Tongue (tissue), 2 donors: ENCODE measurements around the gene CDK16. TPM values are rescaled to one million over a fixed set of nuclear protein-coding genes. Genes with fewer than 3 reads are reported as not detected.
A peak's percentile ranks its signal among the peaks of the same experiment; 100 is the strongest.

Experiments
- DNase-seq: peaks from one replicate; pipeline ENCODE4 v3.0.0-alpha.2; 2015
- total RNA-seq: library from RNA; depleted of rRNA; stranded (reverse); fragments of >200 nt; gene quantifications from one replicate; pipeline ENCODE4 v1.2.3, GENCODE V29; 2014

The CDK16 gene
- 116 TPM for total RNA-seq

DNA sequence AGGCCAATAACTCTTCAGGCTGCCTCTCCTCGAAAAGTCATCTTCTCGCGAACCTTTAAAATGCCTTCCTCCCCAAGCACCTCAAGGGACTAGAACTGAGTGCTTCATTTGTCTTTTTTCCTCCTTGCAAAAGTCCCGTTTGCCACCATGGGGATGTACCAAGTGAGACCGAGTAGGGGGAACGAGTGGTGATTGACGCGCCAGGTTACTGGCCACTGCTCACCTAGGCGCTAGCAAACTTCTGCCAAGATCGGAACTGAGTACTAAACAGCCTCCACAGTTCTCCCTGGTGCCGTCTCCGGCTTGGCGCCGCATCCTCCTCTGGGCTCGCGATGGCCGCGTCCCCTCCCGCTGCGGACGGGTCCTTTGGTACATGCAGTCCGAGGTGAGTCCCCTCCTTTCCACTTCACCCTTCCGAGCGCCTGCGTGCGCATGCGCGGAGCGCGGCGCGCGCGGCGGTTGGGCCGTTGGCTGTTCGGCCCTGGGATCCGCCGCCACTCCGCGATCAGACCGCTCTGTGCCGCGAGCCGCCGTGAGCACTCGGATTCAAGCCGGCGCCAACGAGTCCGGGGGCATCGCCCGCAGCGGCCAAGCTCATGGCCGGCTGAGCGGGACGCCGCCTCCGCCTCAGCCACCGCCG is at the start of gene CDK16:
Gene CDK16, plus strand, starts transcription at position 402 of the 640 bp plus-strand sequence. CDS start 4,877 bp downstream, outside the sequence.
- peak; percentile 88 for DNase-seq

DNA sequence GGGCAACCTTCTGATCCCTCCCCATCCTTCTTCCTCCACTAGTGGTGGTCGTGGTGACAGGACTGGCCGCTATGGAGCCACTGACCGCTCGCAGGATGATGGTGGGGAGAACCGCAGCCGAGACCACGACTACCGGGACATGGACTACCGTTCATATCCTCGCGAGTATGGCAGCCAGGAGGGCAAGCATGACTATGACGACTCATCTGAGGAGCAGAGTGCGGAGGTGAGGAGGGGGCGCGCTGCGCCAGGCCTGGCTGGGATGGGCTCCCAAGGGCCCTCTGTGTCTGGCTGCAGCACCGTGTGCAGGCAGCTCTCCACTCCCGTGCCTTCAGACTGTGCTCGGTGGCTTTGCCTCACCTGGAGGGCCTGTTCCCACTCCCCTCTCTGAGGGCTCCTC is 49.2 kb upstream of the CDK16 start:
- DNase-seq, result no peak

DNA sequence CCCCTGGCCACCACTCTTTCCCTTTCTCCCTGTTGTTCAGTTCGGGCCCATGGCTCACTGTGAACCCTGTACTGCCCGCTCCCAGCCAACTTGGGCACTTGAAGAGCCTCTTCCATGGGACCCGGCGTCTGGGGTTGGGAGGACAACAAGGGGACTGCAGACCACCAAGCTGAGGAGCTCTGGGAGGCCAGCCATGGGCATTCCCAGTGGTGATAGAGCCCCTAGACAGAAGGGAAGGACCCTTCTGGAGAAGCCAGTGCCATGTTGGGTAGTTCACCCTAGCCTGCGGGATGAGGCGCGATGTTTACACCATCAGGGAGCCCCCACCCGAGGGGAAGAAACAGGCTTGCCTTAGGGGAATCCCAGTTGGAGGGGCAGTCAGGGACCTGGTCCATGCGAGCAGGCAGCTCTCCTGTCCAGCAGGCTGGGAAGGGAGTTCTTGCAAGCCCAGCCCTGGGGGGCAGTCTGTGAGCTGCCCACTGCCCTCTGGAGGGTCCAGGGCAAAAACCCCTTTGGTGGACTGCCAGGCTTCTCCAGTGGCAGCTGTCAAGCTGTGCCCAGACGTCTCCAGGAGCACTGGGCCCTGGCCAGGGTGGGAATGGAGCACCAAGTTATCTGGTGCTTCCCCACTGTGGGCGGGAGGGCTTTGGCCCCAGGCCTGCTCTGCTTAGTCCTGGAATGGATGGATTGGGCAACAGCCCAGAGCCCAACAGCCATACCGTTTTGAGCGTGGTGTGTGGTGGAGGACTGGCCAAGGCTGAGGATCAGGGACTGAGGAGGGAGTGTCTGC is 48.6 kb upstream of the CDK16 start:
- DNase-seq, result no peak

DNA sequence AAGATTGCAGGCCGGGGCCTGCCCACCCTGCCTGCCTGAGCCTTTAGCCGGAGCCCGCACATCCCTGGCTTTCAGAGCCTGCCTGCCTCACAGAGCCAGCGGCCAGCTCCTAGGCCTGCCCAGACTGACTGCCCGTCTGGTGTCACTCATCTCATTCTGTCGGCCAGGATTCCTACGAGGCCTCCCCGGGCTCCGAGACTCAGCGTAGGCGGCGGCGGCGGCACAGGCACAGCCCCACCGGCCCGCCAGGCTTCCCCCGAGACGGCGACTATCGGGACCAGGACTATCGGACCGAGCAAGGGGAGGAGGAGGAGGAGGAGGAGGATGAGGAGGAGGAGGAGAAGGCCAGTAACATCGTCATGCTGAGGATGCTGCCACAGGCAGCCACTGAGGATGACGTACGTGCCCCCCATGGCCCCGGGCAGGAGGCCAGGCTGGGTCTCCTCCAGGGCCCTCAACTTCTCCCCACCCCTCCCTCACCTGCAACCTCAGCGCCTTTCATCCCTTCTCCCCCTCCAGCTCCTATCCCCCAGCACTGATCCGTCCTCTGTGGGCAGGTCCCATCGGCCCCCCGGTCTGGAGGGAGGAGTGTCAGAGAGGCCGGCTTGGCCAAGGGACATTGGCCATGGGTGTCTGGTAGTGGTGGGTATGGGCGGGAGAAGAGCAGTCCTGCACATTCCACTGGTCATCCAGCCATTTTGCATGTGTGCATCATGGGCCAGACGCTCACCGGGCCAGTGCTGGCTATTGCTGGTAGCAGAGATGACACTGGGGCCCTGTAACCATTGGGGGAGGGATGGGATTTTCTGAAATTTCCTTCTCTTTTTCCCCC is 47.4 kb upstream of the CDK16 start:
- DNase-seq, result no peak

DNA sequence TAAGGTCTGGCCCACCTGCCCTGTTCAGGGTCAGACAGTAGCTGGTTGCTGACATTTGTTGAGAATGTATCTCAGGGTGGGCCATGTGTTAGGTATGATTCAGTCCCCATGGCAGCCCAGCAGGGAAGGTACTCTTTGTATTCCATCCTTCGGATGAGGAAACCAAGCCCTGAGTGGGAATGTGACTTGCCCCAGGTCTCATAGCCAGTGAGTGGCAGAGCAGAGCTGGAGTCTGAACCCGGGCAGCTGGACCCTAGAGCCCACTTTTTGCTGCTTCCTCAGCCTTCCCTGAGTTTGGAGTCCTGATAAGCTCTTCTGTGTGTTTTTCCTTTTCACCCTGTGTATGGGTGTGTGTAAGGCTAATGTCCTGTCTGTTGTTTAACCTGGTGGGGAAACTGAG is 46.5 kb upstream of the CDK16 start:
- no peak for DNase-seq

DNA sequence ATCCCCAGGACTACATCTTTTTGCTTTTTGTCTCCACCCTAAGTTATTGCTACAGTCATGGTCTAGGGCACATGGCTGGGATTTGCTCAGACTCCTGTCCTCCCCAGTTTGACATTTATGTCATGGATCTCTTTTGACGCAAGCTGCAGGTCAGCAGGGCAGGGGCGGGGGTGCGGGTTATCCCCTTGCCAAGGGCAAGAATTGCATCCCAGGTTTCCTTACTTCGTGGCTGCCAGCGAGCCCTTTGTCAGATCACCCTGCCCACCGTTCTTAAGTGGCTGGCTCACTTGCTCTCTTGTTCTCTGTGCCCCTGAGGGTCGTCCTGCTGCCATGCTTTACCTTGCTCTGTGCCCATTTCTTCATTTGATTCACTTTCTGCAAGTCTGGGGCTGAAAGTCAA is 45.9 kb upstream of the CDK16 start:
- no peak for DNase-seq

DNA sequence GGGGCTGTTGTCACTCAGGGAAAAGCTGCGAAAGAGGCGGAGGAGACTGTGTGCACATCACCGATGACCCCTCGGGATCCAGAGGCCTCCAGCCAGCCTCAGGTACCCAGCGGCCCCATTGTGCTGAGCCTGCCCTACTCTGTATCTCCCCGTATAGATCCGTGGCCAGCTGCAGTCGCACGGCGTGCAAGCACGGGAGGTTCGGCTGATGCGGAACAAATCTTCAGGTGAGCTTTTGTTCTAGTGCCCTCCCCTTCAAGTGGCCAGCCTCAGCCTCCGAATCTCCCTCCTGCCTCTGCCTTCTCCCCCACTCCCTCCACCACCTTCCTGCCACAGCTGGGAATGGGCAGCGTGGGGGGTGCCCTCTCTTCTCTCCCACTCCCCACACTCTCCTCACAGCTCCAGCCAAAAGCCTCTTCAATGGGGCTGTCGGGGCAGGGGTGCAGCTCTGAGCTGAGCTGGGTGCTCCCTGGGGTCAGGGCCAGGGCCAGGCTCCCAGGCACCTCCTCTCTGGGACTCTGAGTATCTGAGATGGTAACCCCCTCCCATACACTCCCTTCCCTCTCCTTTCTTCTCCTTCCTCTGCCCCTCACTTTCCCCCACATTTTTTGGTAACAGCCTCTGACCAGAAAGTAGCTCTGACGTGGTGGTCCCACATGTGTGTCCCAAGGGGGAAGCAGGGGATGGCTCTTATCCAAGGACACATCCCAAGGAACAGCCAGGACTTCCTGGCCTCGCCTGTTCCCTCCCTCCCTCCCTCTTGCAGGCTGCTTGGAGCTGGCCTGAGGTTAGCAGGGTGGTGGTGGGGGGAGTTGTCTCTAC is 45.3 kb upstream of the CDK16 start:
- DNase-seq, result no peak

DNA sequence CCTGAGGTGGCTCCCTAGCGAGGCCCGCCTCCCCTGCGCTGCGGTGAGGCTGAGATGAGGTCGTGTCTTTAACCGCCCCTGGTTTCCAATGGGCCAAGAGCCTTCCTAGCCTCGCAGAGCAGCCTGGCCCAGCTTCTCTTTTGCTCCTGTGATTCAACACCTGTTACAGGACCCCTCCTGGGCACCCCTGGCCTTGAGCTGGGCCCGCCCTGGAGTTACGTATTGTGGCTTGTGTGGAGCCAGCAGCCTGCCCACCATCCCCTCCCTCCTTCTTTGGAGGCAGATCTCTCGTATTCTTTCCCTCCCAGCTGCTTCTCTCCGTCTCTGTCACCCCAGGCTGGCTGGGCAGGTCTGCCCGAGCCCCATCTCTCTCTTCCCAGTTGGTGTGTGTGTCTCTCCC is 44.1 kb upstream of the CDK16 start:
- DNase-seq, result no peak

DNA sequence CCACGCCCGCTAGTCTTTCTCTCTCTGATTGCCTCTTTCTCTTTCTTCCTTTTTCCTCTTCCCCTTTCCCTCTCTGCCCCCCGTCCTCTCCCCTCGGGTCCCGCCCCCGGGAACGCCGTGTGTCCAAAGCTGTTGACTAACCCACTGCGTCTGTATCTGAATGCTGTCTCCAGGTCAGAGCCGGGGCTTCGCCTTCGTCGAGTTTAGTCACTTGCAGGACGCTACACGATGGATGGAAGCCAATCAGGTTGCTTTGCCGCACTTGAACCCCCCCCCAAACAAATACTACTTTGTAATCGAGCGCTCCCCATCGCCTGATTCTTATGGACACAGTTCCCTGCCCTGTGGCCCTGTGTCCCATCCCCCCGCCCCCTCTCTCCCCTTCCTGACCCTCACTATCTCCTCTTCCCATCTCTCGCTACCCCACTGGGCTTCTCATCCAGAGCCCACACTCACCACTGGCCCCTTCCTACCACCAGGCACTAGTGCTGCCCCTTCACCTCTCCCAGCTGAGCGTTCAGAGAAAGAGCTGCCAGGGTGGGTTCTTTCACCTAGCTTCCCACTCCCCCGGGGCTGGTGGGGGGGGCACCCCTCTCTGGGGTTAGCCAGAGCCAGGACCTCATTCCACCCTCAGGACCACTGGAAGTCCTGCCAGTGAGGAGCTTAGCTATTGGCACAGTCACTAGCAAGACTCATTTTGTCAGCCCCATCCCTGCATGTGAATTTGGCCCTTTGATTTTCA is 43.5 kb upstream of the CDK16 start:
- DNase-seq, result no peak

DNA sequence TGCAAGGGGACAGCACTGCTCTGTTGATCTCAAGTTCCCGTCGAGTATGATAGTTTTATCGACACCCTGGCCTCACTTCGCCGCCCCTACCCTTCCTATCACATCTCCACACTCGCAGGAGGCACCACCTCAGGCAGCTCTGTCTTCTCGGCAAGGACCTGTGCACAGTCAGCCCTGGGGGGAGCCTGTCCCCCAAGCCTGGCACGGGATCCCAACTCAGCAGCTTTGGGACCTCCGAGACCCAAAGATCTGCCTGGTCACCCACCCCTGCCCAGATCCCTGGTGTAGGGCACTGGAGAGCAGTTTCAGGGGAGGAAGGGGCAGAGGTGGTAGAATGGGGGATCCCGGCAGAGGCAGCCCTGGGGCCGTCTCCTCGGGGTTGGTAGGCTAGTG is 42.9 kb upstream of the CDK16 start:
- DNase-seq, result no peak

DNA sequence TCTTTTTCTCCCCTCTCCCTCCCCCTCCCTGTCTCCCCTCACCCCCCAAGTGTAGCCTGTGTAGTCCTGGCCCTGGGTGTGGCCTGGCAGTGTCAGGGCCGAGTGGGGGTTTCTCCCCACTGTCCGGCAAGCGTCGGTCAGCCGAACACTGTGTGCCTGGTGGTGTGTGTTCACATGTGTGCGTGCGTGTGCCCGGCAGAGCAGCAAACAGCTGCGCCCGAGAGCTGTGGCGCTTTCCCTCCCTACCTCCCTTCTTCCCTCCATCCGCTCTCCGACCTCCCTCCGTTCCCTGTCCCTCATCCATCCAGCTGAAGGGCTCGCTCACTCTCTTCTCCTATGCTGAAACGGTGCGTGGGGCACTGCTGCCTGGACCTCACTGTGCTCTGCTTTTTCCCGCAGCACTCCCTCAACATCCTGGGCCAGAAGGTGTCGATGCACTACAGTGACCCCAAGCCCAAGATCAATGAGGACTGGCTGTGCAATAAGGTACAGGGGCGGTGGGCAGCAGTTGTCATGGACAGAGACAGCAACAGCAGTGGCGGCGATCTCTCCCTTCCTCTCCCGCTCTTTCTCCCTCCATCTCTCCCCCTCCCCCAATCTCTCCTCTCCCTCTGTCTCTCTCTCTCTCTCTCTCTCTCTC is 42.3 kb upstream of the CDK16 start:
- DNase-seq, result no peak

DNA sequence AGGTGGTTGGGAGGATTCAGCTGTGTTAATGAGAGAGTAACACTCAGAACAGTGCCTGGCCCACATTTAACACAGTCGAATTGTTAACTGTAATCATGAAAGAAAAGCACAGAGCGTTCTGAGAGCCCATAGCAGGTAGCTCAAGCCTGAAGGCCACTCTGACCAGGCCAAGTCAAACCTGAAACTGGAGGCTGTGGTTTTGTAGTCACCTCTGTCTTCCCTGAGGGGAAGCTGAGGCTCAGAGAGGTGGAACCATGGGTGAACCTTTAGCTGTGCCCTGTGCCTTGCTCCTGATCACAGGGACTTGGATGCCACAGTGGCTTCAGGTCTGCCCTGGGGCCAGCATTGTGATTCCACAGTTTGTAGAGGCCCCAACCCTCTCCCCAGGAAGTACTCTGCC is 41.4 kb upstream of the CDK16 start:
- no peak for DNase-seq

DNA sequence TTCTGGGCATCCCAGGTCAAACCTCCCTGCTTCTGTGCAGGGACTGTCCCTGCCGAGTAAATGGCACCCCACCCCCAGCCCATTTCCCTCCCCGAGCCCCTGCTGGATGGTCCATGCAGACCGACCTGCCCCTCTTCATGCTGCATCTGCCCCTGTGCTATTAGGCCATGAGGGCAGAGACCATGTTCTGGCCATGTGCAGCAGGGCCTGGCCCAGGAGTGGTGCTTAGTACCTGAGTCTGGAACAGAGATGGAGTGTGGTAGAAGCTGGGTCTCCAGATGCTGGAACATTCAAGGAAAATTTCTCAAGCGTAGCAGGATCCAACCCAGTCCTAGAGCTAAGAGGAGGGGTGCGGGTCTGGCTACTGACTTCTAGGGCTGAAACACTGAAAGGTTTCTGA is 40.1 kb upstream of the CDK16 start:
- no peak for DNase-seq

DNA sequence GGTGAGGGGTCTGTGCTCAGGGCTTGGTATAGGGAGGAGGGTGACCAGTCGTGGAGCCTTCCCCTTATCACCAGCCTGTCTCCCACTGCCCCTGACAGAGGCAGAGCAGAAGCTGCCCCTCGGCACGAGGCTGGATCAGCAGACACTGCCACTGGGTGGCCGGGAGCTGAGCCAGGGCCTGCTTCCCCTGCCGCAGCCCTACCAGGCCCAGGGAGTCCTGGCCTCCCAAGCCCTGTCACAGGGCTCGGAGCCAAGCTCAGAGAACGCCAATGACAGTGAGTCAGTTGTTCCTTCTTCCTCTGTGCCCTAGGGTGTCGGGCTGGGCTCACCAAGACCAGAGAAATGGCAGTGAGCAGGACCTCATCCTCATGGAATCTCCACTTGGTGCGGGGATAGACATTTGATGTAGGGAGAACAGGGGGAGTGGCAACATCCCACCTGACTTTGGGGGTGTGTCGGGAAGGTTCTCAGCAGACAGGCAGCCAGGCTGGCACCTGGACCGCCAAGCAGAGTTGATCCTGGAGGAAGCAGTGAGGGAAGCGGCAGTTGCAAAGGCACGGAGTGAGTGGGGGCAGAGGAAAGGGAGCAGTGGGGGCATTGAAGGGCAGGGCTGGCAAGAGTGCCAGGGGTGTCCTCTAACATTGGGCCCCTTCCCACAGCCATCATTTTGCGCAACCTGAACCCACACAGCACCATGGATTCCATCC is 39.1 kb upstream of the CDK16 start:
- DNase-seq, result no peak

DNA sequence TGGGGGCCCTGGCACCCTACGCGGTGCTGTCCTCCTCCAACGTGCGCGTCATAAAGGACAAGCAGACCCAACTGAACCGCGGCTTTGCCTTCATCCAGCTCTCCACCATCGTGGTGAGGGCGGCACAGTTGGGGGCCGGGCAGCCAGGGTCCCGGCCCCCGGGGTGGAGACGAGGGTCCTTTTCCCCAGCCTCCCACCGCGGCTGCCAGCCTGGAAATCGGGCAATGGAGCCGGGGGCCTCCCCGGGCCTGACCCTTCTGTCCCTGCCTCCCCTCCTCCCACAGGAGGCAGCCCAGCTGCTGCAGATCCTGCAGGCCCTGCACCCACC is 38.6 kb upstream of the CDK16 start:
- no peak for DNase-seq

DNA sequence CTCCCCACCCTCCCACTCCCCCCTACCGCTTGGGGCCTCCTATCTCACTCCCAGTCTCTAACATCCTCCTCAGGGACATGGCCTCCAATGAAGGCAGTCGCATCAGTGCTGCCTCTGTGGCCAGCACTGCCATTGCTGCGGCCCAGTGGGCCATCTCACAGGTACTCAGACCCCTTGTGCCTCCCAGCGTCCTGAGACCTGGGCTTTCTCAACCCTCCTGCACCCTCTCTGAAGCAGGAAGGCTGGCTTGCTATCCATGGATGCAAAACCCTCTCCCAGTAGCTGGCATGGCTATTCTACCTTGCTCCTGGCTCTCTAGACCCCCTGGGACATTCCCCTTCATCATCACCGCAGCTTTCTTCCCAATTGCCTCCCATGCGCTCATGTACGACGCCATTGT is 38.1 kb upstream of the CDK16 start:
- DNase-seq, result no peak

DNA sequence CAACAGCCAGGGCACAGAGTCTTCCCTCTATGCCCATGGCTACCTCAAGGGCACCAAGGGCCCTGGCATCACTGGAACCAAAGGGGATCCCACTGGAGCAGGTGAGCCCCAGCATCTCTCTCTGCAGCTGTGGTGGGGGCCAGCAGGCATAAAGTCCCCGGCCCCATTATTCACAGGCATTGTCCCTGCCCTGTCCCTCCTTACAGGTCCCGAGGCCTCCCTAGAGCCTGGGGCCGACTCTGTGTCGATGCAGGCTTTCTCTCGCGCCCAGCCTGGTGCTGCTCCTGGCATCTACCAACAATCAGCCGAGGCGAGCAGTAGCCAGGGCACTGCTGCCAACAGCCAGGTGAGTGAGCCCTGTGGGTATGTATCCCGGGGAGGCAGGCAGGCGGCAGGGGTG is 37.2 kb upstream of the CDK16 start:
- no peak for DNase-seq

DNA sequence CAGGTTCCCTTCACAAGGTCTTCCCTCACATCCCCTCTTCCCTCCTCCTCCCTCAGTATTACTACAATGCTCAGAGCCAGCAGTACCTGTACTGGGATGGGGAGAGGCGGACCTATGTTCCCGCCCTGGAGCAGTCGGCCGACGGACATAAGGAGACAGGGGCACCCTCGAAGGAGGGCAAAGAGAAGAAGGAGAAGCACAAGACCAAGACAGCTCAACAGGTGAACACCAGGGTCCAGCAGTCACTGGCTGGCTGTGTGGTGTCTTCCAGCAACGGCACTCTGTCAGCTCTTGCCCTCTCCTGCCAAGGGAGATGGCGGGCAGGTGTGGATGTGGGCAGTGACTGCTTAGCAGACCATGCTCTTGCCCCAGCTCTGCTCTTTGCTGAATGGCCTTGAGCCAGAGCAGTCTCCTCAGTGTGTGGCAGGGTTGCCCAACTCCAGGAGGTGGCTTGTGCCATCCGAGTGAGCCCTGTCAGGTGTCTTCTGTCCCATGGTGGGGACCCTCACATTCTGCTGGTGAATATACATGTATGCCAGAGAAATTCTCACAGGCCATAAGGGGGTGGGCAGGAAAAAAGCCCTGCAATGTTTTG is 36.3 kb upstream of the CDK16 start:
- DNase-seq, result no peak

DNA sequence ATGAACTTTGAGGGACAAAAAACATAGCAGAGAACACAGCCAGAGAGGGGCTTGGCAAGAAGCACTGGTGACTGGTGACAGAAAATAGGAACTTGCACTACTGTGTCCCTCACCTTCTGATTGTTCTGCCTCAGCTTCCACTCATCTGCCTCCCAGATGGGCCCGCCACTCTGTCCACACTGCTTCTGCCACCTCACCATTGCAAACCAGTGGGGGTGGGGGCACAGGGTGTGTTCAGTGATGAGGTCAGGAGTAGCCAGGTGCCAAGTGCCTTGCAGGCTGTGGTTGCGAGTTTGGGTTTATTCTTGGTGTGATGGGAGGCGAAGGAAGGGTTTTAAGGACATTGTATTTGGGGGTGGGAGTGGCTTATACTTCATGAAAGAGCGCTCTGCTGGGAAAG is 34.0 kb upstream of the CDK16 start:
- no peak for DNase-seq

DNA sequence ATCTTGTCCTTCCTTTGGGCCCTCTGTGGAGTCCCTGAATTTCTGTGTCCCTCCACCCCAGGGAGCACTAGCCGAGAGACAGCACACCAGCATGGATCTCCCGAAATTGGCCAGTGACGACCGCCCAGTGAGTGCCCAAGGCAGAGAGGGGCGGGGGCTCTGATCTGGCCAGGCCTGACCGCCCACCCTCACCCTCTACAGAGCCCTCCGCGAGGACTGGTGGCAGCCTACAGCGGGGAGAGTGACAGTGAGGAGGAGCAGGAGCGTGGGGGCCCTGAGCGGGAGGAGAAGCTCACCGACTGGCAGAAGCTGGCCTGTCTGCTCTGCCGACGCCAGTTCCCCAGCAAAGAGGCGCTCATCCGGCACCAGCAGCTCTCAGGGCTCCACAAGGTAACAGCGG is 33.2 kb upstream of the CDK16 start:
- DNase-seq, result no peak
